IMR-90 (cell line): ENCODE measurements around the gene MIPEP. TPM values are rescaled to one million over a fixed set of nuclear protein-coding genes. Genes with fewer than 3 reads are reported as not detected.

ENCODE experiments used
- ATAC-seq: fragments of 200-7000 bp; cut with Tn5 transposase; 2 replicates; pipeline ENCODE4 v1.9.1; 2020; ENCODE audit warnings: low read depth, mild to moderate bottlenecking, moderate library complexity
- BruUV-seq: library from RNA; stranded (reverse); fragments of 400-500 nt; replicated peaks from 2 replicates; lab custom pipeline; 2021; lab: Mats Ljungman, UMichigan
- CTCF ChIA-PET: fragments of 300-600 bp; formaldehyde crosslinking; extraction: SDS; loops from one replicate; lab custom pipeline; 2021; ENCODE audit warnings: antibody characterized with exemption; lab: Yijun Ruan, JAX
- POLR2A ChIA-PET: fragments of 300-600 bp; sonication (Branson Sonifier 250); formaldehyde crosslinking; loops from one replicate; lab custom pipeline; 2022; ENCODE audit warnings: antibody characterized with exemption; ENCODE audit not compliant: unreplicated experiment; lab: Charles Lee
- DNase-seq: peaks from one replicate; pipeline ENCODE4 v3.0.0; 2013
- H2AFZ ChIP-seq: replicated peaks from 2 replicates; pipeline ENCODE3; 2013; ENCODE audit warnings: low read length, mild to moderate bottlenecking; ENCODE audit not compliant: poor library complexity
- H2AK5ac ChIP-seq: 2 replicates; pipeline ENCODE4 v1.6.1; 2013; ENCODE audit warnings: low read depth, low read length, inconsistent platforms
- H2AK9ac ChIP-seq: replicated peaks from 2 replicates; pipeline ENCODE3; 2013; ENCODE audit warnings: mild to moderate bottlenecking, low read depth, low read length, moderate library complexity; ENCODE audit not compliant: poor library complexity
- H2BK120ac ChIP-seq: 2 replicates; pipeline ENCODE4 v1.6.1; 2013; ENCODE audit warnings: low read depth, low read length, inconsistent platforms
- H2BK15ac ChIP-seq: 3 replicates; pipeline ENCODE4 v1.6.1; 2013; ENCODE audit warnings: low read depth, low read length, inconsistent platforms
- H2BK20ac ChIP-seq: 2 replicates; pipeline ENCODE4 v1.6.1; 2013; ENCODE audit warnings: low read depth, mild to moderate bottlenecking, inconsistent platforms, low read length, moderate library complexity
- H2BK5ac ChIP-seq: 2 replicates; pipeline ENCODE4 v1.6.1; 2013; ENCODE audit warnings: mild to moderate bottlenecking, low read depth, low read length, inconsistent platforms; ENCODE audit not compliant: poor library complexity, severe bottlenecking
- H3K14ac ChIP-seq: replicated peaks from 2 replicates; pipeline ENCODE4 v1.6.1; 2013; ENCODE audit warnings: low read depth, low read length, inconsistent platforms
- H3K18ac ChIP-seq: 2 replicates; pipeline ENCODE4 v1.6.1; 2013; ENCODE audit warnings: low read depth, low read length, control low read depth
- H3K23ac ChIP-seq: 2 replicates; pipeline ENCODE4 v1.6.1; 2013; ENCODE audit warnings: low read depth, low read length, inconsistent platforms
- H3K27ac ChIP-seq: 2 replicates; pipeline ENCODE4 v1.5.1; 2013; ENCODE audit warnings: mild to moderate bottlenecking, control low read depth, low read length; ENCODE audit not compliant: insufficient read depth
- H3K27me3 ChIP-seq: 2 replicates; pipeline ENCODE4 v1.6.1; 2013; ENCODE audit warnings: low read length; ENCODE audit not compliant: control insufficient read depth, insufficient read depth
- H3K36me3 ChIP-seq: 2 replicates; pipeline ENCODE4 v1.6.1; 2013; ENCODE audit warnings: low read length, mixed read lengths; ENCODE audit not compliant: control insufficient read depth, insufficient read depth
- H3K4ac ChIP-seq: 2 replicates; pipeline ENCODE4 v1.6.1; 2013; ENCODE audit warnings: low read depth, low read length, inconsistent platforms
- H3K4me1 ChIP-seq: 2 replicates; pipeline ENCODE4 v1.6.1; 2013; ENCODE audit warnings: low read length, mixed read lengths; ENCODE audit not compliant: control insufficient read depth, insufficient read depth
- H3K4me2 ChIP-seq: 2 replicates; pipeline ENCODE4 v1.6.1; 2013; ENCODE audit warnings: low read depth, mild to moderate bottlenecking, control low read depth, low read length, moderate library complexity
- H3K4me3 ChIP-seq: 2 replicates; pipeline ENCODE4 v1.5.1; 2013; ENCODE audit warnings: low read depth, mild to moderate bottlenecking, control low read depth, low read length, moderate library complexity; ENCODE audit not compliant: insufficient read depth
- H3K56ac ChIP-seq: 2 replicates; pipeline ENCODE4 v1.6.1; 2013; ENCODE audit warnings: low read length, inconsistent platforms; ENCODE audit not compliant: insufficient read depth; ENCODE audit errors: extremely low read depth
- H3K79me1 ChIP-seq, 2 experiments: 2 replicates each; pipeline ENCODE4 v1.6.1; 2013; ENCODE audit warnings: low read length in 2 of 2, inconsistent platforms in 1 of 2, low read depth in 1 of 2
- H3K9ac ChIP-seq: 2 replicates; pipeline ENCODE4 v1.6.1; 2013; ENCODE audit warnings: low read depth, low read length, control low read depth
- H3K9me1 ChIP-seq: 2 replicates; pipeline ENCODE4 v1.6.1; 2013; ENCODE audit warnings: low read length, inconsistent platforms; ENCODE audit not compliant: insufficient read depth
- H3K9me3 ChIP-seq: 2 replicates; pipeline ENCODE4 v1.6.1; 2013; ENCODE audit warnings: low read length; ENCODE audit not compliant: control insufficient read depth, insufficient read depth
- H4K20me1 ChIP-seq: 2 replicates; pipeline ENCODE4 v1.6.1; 2013; ENCODE audit warnings: low read length, inconsistent platforms; ENCODE audit not compliant: insufficient read depth
- H4K5ac ChIP-seq: 2 replicates; pipeline ENCODE4 v1.6.1; 2013; ENCODE audit warnings: mild to moderate bottlenecking, low read depth, low read length, control low read depth
- H4K8ac ChIP-seq, 2 experiments: 2 replicates each; pipeline ENCODE4 v1.6.1; 2013; ENCODE audit warnings: low read depth in 2 of 2, low read length in 2 of 2, control low read depth in 1 of 2, inconsistent platforms in 1 of 2
- H4K91ac ChIP-seq: 2 replicates; pipeline ENCODE4 v1.6.1; 2013; ENCODE audit warnings: low read depth, low read length, inconsistent platforms; ENCODE audit not compliant: insufficient read depth
- BHLHE40 ChIP-seq: fragments of 150-350 bp; IDR thresholded peaks from 2 replicates; pipeline ENCODE4 v1.6.1; 2016; ENCODE audit warnings: mild to moderate bottlenecking, low read depth, low read length
- CEBPB ChIP-seq: IDR thresholded peaks from 2 replicates; pipeline ENCODE4 v1.6.1; 2012; ENCODE audit warnings: low read depth, low read length, improper control_type of control experiment
- MXI1 ChIP-seq: IDR thresholded peaks from 2 replicates; pipeline ENCODE4 v1.6.1; 2012; ENCODE audit warnings: low read depth, mild to moderate bottlenecking, low read length, moderate library complexity, borderline replicate concordance
- NFE2L2 ChIP-seq: fragments of 150-350 bp; IDR thresholded peaks from 2 replicates; pipeline ENCODE4 v1.6.1; 2016; ENCODE audit warnings: low read depth, mild to moderate bottlenecking, low read length
- POLR2A ChIP-seq: IDR thresholded peaks from 2 replicates; pipeline ENCODE4 v1.6.1; 2012; ENCODE audit warnings: mild to moderate bottlenecking, low read depth, low read length
- RAD21 ChIP-seq: IDR thresholded peaks from 2 replicates; pipeline ENCODE4 v1.6.1; 2012; ENCODE audit warnings: low read length, improper control_type of control experiment
- RCOR1 ChIP-seq: IDR thresholded peaks from 2 replicates; pipeline ENCODE4 v1.6.1; 2012; ENCODE audit warnings: mild to moderate bottlenecking, low read length, improper control_type of control experiment; ENCODE audit not compliant: insufficient replicate concordance
- SMC3 ChIP-seq: fragments of 150-350 bp; IDR thresholded peaks from 2 replicates; pipeline ENCODE4 v1.6.1; 2016; ENCODE audit warnings: low read depth, mild to moderate bottlenecking, antibody characterized with exemption, low read length, moderate library complexity
- WGBS, 2 experiments: methylation state at CpG; one replicate each; pipeline versions ENCODE4 v1.1.5 to v1.1.7; 2013; ENCODE audit warnings: missing lambda C conversion rate in 2 of 2; ENCODE audit not compliant: insufficient read length in 1 of 2; ENCODE audit errors: extremely low coverage in 2 of 2; 5-methylcytosine and 5-hydroxymethylcytosine counted together
- dilution Hi-C: fragments of 300-500 bp; cut with HindIII; formaldehyde crosslinking; loops from one replicate; pipeline ENCODE4 v1.14.3; 2018; ENCODE audit warnings: low sequenced_read_pairs; ENCODE audit not compliant: unreplicated experiment
- in situ Hi-C: fragments of 300-500 bp; cut with MboI; formaldehyde crosslinking; loops from 3 replicates; pipeline ENCODE4 v1.14.3; 2019; ENCODE audit warnings: low sequenced_read_pairs, inconsistent platforms, mixed read lengths
- intact Hi-C: fragments of 100-400 bp; cut with micrococcal nuclease; formaldehyde crosslinking; loops from 2 replicates; pipeline ENCODE4 v1.10.0; 2022
- polyA plus RNA-seq, 3 experiments: library from polyadenylated mRNA; depleted of rRNA; stranded (reverse); fragments of >200 nt; gene quantifications; 2 replicates each; pipeline ENCODE4 v1.2.3, GENCODE V29; 2012; ENCODE audit warnings: low replicate concordance in 1 of 3
- total RNA-seq: library from RNA; depleted of rRNA; stranded (reverse); fragments of >200 nt; gene quantifications from 2 replicates; pipeline ENCODE4 v1.2.3, GENCODE V29; 2012
- TF ChIP-seq, protein P1 (sequence below): fragments of 150-350 bp; IDR thresholded peaks from 2 replicates; pipeline ENCODE4 v1.6.1; 2016; ENCODE audit warnings: low read depth, mild to moderate bottlenecking, low read length, moderate library complexity, borderline replicate concordance

Gene MIPEP
- total and polyA plus RNA-seq, 2 of the 4 experiments (the other 2 are of a cell fraction): 15.0 to 21.5 TPM

DNA sequence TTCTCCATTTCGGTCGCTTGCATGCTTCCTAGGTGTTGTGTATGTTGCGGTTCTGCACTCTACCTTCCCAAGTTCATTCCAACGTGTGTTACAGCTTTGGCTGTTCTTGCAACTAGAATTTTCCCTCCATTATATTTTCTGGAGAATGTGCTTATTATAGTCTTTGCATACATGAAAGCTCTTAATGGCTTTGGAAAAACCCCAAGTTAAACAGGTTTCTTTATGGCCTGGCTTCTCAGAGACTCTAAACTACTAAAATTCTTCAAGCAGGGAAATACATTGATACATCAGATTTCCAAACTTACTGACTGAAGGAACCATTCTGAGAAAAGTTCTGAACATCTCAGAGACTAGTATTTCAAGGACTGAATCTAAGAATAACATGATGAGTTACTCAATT lies 11.9 kb downstream of the MIPEP start:
- Histone ChIP-seq H2BK5ac (no peak overlapping the region), H3K4ac (no peak overlapping the region), H3K36me3 (peaks cover 7% of the 10 kb centered on the region), H3K27me3 (no peaks in the 10 kb centered on the region), H2BK120ac (no peak overlapping the region), H2AFZ (no peak overlapping the region), H3K9me1 (peaks cover 9% of the 10 kb centered on the region; the same call in 1 of the 2 replicates), H3K4me3 (no peak overlapping the region), H2AK5ac (no peak overlapping the region), H3K9me3 (no peaks in the 10 kb centered on the region), H4K91ac (no peak overlapping the region), H2AK9ac (no peak overlapping the region), H3K23ac (no peak overlapping the region), H2BK15ac (no peak overlapping the region), H2BK20ac (no peak overlapping the region), H3K4me2 (no peak overlapping the region), H4K8ac (no peak overlapping the region), H3K18ac (no peak overlapping the region), H3K56ac (no peak overlapping the region), H3K79me1 (peaks cover 0 to 3% of the 10 kb centered on the region in 2 experiments; a peak in 1 of 4 replicates), H3K27ac (no peak overlapping the region), H3K14ac (no peak overlapping the region), H3K9ac (no peak overlapping the region), H3K4me1 (no peaks in the 10 kb centered on the region; the same call in 1 of the 2 replicates), H4K5ac (no peak overlapping the region), H4K20me1 (no peaks in the 10 kb centered on the region)
- POLR2A ChIA-PET: no interaction called here
- CTCF ChIA-PET: no interaction called here
- no TSS peak for BruUV-seq
- dilution Hi-C loops: no loop called here
- WGBS, 2 experiments: no CpG with 5 or more reads among the region's 4 CpGs
- intact Hi-C loops: no loop called here
- no peak for TF ChIP-seq BHLHE40
- TF ChIP-seq NFE2L2: no peak
- TF ChIP-seq, protein P1, sequence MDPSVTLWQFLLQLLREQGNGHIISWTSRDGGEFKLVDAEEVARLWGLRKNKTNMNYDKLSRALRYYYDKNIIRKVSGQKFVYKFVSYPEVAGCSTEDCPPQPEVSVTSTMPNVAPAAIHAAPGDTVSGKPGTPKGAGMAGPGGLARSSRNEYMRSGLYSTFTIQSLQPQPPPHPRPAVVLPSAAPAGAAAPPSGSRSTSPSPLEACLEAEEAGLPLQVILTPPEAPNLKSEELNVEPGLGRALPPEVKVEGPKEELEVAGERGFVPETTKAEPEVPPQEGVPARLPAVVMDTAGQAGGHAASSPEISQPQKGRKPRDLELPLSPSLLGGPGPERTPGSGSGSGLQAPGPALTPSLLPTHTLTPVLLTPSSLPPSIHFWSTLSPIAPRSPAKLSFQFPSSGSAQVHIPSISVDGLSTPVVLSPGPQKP: no peak
- no peak for TF ChIP-seq RAD21
- TF ChIP-seq RCOR1: no peak
- TF ChIP-seq SMC3: no peak
- no peak for TF ChIP-seq POLR2A
- no peak for TF ChIP-seq MXI1
- TF ChIP-seq CEBPB: no peak
- in situ Hi-C loops: loop anchor here (25.0 kb wide), 1 partner anchor 515 kb away; no protein-coding TSS in a partner anchor
- ATAC-seq (no peak), DNase-seq (no peak)
